SHP77 treated with DMSO at 0.1 percent for 48 hours (cell line): ENCODE results near the gene PYGM.
"Not testable (repeated sequence)": the region's sequence is repeated elsewhere in the genome, so short reads cannot be mapped to it uniquely, and the experiment has no call there.

ENCODE experiments used
- DNase-seq: peaks from one replicate; lab custom pipeline; 2025; lab: John Stamatoyannopoulos, UW

Gene PYGM

GRCh38 chr11:64716473-64717267, 43.1 kb downstream of the PYGM start:
- no peak for DNase-seq

- no peak for DNase-seq
These were observed 43.9 kb downstream of the PYGM start for GRCh38 chr11:64715756-64716472.

GRCh38 chr11:64715110-64715509, 44.7 kb downstream of the PYGM start:
- DNase-seq: no peak

- DNase-seq: no peak
These were observed 45.1 kb downstream of the PYGM start for GRCh38 chr11:64714666-64715065.

- DNase-seq: no peak
These were observed 45.9 kb downstream of the PYGM start for GRCh38 chr11:64713781-64714363.

- DNase-seq: no peak
These were observed 46.6 kb downstream of the PYGM start for GRCh38 chr11:64713016-64713707.

GRCh38 chr11:64712430-64713015, 47.3 kb downstream of the PYGM start:
- no peak for DNase-seq

GRCh38 chr11:64711956-64712362, 47.8 kb downstream of the PYGM start:
- no peak for DNase-seq

- DNase-seq: no peak
These were observed 48.4 kb downstream of the PYGM start for GRCh38 chr11:64711138-64711955.

GRCh38 chr11:64710418-64711137, 49.2 kb downstream of the PYGM start:
- DNase-seq: no peak

- no peak for DNase-seq
These were observed 54.3 kb downstream of the PYGM start for GRCh38 chr11:64705501-64705900.

GRCh38 chr11:64703048-64703447, 56.7 kb downstream of the PYGM start:
- DNase-seq: no peak

- not testable (repeated sequence) for DNase-seq
These were observed 57.8 kb downstream of the PYGM start for GRCh38 chr11:64701956-64702355.

- DNase-seq: no peak
These were observed 61.3 kb downstream of the PYGM start for GRCh38 chr11:64698427-64698826.

- DNase-seq: no peak
These were observed 62.0 kb downstream of the PYGM start for GRCh38 chr11:64697663-64698375.
